Spinal cord (tissue), 10 donors: ENCODE measurements around the gene COL6A3. TPM values are rescaled to one million over a fixed set of nuclear protein-coding genes. Genes with fewer than 3 reads are reported as not detected.
A peak's percentile ranks its signal among the peaks of the same experiment; 100 is the strongest.
"Not testable (repeated sequence)": the region's sequence is repeated elsewhere in the genome, so short reads cannot be mapped to it uniquely, and the experiment has no call there.

ENCODE experiments used
- DNase-seq, 6 donors: peaks; one replicate each; pipeline versions ENCODE4 v3.0.0 to v3.0.0-alpha.2; 2013 to 2015; ENCODE audit warnings: low spot score in 6 of 6, low read depth in 4 of 6
- H3K27ac ChIP-seq: one replicate; pipeline ENCODE4 v1.5.1; 2013; ENCODE audit warnings: low read depth, low read length, control low read depth
- H3K27me3 ChIP-seq: one replicate; pipeline ENCODE4 v1.6.1; 2013; ENCODE audit warnings: low read length; ENCODE audit not compliant: control insufficient read depth, insufficient read depth
- H3K36me3 ChIP-seq: one replicate; pipeline ENCODE4 v1.6.1; 2013; ENCODE audit warnings: low read length; ENCODE audit not compliant: control insufficient read depth, insufficient read depth
- H3K4me1 ChIP-seq: one replicate; pipeline ENCODE4 v1.6.1; 2013; ENCODE audit warnings: low read length; ENCODE audit not compliant: control insufficient read depth, insufficient read depth
- H3K4me3 ChIP-seq: one replicate; pipeline ENCODE4 v1.5.1; 2013; ENCODE audit warnings: low read depth, low read length, control low read depth
- H3K9me3 ChIP-seq: one replicate; pipeline ENCODE4 v1.6.1; 2013; ENCODE audit warnings: low read length; ENCODE audit not compliant: control insufficient read depth, insufficient read depth
- WGBS: methylation state at CpG from one replicate; pipeline ENCODE4 v1.1.5; 2013; ENCODE audit warnings: missing lambda C conversion rate; ENCODE audit not compliant: insufficient coverage; 5-methylcytosine and 5-hydroxymethylcytosine counted together
- polyA plus RNA-seq, 2 donors: library from polyadenylated mRNA; unstranded; fragments of 120-200 nt; gene quantifications; one replicate each; pipeline ENCODE4 v1.2.1, GENCODE V29; 2013; ENCODE audit not compliant: insufficient read length in 2 of 2
- total RNA-seq, 2 donors: library from RNA; depleted of rRNA in 1 of 2; stranded (reverse); fragments of 120-200 nt in 1 of 2; fragments of >200 nt in 1 of 2; gene quantifications; one replicate each; pipeline versions ENCODE4 v1.2.3 to v1.2.4, GENCODE V29; 2013 to 2014
- donor health status: healthy.

The COL6A3 gene
- total and polyA plus RNA-seq, 4 donors = 41.3 to 429 (median 167) TPM

- peaks cover 8% of the 10 kb centered on the region for H3K4me1 ChIP-seq
- H3K4me3 ChIP-seq = no peak overlapping the region
- DNase-seq = no peak
- WGBS = 77% methylated on average over 8 of the region's 10 CpGs
- H3K36me3 ChIP-seq = no peaks in the 10 kb centered on the region
- H3K9me3 ChIP-seq = no peaks in the 10 kb centered on the region
- H3K27me3 ChIP-seq = peaks cover 6% of the 10 kb centered on the region
- no peak overlapping the region for H3K27ac ChIP-seq
Measured at GRCh38 chr2:237422309-237422708, 8.3 kb upstream of the COL6A3 start.

DNA sequence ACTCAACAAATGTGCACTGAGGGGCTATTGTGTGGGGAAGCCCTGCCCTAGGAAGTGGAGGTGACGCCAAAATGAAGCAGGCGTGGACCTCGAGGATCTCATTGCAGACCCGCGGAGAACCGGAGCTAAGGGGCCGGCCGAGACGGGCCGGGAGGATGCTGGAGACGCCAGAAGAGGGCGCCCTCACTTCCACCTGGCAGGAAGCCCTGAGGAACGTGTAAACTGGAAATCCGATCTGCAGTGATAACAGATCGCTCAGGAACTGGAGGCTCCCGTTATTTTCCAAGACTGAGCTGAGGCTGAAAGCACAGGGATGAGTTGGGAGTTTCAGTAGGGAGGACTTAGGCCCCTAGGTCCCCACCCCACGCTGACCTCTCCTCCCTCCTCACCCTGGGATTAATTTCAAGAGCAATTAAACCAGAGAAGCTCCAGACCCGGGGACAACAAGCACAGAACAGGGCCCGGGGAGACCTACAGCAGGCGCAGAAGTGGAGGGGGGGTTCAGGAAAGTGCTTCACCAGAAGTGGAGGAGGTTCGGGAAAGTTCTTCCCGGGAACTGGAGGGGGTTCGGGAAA, 7.7 kb upstream of the COL6A3 start:
- Histone ChIP-seq H3K9me3 (no peaks in the 10 kb centered on the region), H3K27me3 (peaks cover 6% of the 10 kb centered on the region), H3K27ac (peak overlapping the region; percentile 57), H3K36me3 (no peaks in the 10 kb centered on the region), H3K4me1 (peaks cover 8% of the 10 kb centered on the region), H3K4me3 (peak overlapping the region; percentile 1)
- DNase-seq = peak in 3 of 6 donors; percentile 38 to 81 (median 47)
- WGBS = 7% methylated on average over 17 of the region's 23 CpGs

GRCh38 chr2:237418300-237418699, 4.3 kb upstream of the COL6A3 start:
- H3K4me3 ChIP-seq = no peak overlapping the region
- peaks cover 11% of the 10 kb centered on the region for H3K4me1 ChIP-seq
- no peaks in the 10 kb centered on the region for H3K36me3 ChIP-seq
- H3K27me3 ChIP-seq = peaks cover 10% of the 10 kb centered on the region
- H3K9me3 ChIP-seq = no peaks in the 10 kb centered on the region
- WGBS = 96% methylated on average over 3 of the region's 3 CpGs
- no peak overlapping the region for H3K27ac ChIP-seq
- no peak for DNase-seq

DNA sequence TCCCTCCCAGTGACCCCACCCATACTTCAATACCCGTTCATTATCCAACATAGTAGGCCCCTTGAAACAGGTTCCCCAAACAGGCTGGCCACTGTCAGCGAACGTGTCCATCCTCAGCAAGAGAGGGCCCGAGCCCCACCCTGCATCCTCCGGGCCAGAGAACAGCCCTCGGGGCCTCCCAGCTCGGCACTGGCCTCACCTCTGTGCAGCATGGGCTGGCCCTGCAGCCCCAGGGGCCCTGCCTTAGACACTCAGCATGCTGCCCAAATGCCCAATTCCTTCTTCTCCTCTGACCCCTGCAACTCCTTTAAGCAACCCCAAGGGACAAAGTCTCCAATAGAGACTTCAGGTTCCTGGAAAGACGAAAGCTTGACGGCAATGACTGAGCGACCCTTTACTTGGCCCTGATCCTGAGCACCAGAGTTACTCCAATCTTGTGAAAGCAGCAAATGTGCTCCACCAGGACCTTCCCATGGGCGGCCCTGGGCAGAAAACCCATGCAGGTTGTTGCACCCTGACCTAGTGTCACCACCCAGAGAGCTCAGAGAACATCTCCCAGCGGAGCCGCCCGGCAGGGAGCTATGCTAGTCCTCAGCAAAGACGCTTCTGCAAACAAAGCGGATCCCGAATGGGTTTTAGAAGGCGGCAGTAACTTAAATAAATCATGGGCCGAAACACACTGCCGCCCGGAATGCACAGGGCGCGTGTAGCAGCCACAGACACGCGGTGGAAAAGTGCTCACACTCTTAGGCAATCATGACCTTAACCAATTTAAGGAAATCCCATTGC, 782 bp downstream of the COL6A3 start:
- whole genome bisulfite sequencing = 56% methylated on average over 25 of the region's 25 CpGs

GRCh38 chr2:237412646-237412987, 1.3 kb downstream of the COL6A3 start:
- H3K36me3 ChIP-seq = no peaks in the 10 kb centered on the region
- H3K4me1 ChIP-seq = peaks cover 10% of the 10 kb centered on the region
- 78% methylated on average over 2 of the region's 7 CpGs for WGBS
- H3K9me3 ChIP-seq = no peaks in the 10 kb centered on the region
- H3K27ac ChIP-seq = peak overlapping the region; percentile 82
- H3K27me3 ChIP-seq = peaks cover 13% of the 10 kb centered on the region
- DNase-seq = no peak
- peak overlapping the region; percentile 57 for H3K4me3 ChIP-seq

More for the DNA sequence above, 782 bp downstream of the COL6A3 start:
- Histone ChIP-seq H3K9me3 (no peaks in the 10 kb centered on the region), H3K27ac (peak overlapping the region; percentile 82), H3K4me1 (peaks cover 9% of the 10 kb centered on the region), H3K27me3 (peaks cover 13% of the 10 kb centered on the region), H3K4me3 (peak overlapping the region; percentile 57), H3K36me3 (no peaks in the 10 kb centered on the region)
- no peak for DNase-seq

- Histone ChIP-seq H3K9me3 (no peaks in the 10 kb centered on the region), H3K4me1 (peaks cover 10% of the 10 kb centered on the region), H3K27me3 (peaks cover 13% of the 10 kb centered on the region), H3K27ac (peak overlapping the region; percentile 82), H3K4me3 (peak overlapping the region; percentile 57), H3K36me3 (no peaks in the 10 kb centered on the region)
- peak in 1 of 6 donors; percentile 18 for DNase-seq
- 78% methylated on average over 13 of the region's 16 CpGs for WGBS
Measured at GRCh38 chr2:237411683-237412423, 2.1 kb downstream of the COL6A3 start.

GRCh38 chr2:237411092-237411601, 2.8 kb downstream of the COL6A3 start:
- H3K27ac ChIP-seq = peak overlapping the region; percentile 4
- peaks cover 13% of the 10 kb centered on the region for H3K27me3 ChIP-seq
- no peak for DNase-seq
- H3K9me3 ChIP-seq = no peaks in the 10 kb centered on the region
- H3K4me1 ChIP-seq = peaks cover 10% of the 10 kb centered on the region
- peak overlapping the region; percentile 29 for H3K4me3 ChIP-seq
- 80% methylated on average over 10 of the region's 12 CpGs for WGBS
- no peaks in the 10 kb centered on the region for H3K36me3 ChIP-seq

DNA sequence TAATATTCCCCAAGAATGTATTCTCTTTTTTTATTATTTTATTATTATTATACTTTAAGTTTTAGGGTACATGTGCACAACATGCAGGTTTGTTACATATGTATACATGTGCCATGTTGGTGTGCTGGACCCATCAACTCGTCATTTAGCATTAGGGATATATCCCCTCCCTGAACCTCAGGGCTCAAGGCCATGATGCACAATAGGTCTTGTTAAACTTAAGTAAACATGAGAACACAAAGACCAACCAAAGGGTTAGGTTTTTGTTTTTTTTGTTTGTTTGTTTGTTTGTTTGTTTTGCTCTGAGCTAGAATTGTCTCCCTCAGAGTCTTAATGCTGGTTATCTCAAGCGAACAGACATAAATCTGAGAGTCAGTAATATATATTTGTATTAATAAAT, 4.7 kb downstream of the COL6A3 start:
- Histone ChIP-seq H3K4me1 (peaks cover 10% of the 10 kb centered on the region), H3K27me3 (peaks cover 13% of the 10 kb centered on the region)
- not testable (repeated sequence) for DNase-seq, H3K27ac ChIP-seq, H3K36me3 ChIP-seq, H3K4me3 ChIP-seq, H3K9me3 ChIP-seq
- no CpG with 5 or more reads among the region's 2 CpGs for WGBS

- Histone ChIP-seq H3K27me3 (peaks cover 10% of the 10 kb centered on the region), H3K27ac (no peak overlapping the region), H3K4me1 (peaks cover 8% of the 10 kb centered on the region), H3K9me3 (no peaks in the 10 kb centered on the region), H3K4me3 (no peak overlapping the region), H3K36me3 (no peaks in the 10 kb centered on the region)
- DNase-seq = no peak
- 56% methylated on average over 7 of the region's 8 CpGs for WGBS
Measured at GRCh38 chr2:237408335-237409000, 5.5 kb downstream of the COL6A3 start.
